Hypothalamus (tissue), 51 donors: ENCODE data around the gene SLCO1B1.
"Not testable (repeated sequence)": the region's sequence is repeated elsewhere in the genome, so short reads cannot be mapped to it uniquely, and the experiment has no call there.

ENCODE experiments used
- DNase-seq, 51 donors: peaks; one replicate each; lab custom pipeline; 2025; lab: John Stamatoyannopoulos, UW

SLCO1B1 gene, protein sequence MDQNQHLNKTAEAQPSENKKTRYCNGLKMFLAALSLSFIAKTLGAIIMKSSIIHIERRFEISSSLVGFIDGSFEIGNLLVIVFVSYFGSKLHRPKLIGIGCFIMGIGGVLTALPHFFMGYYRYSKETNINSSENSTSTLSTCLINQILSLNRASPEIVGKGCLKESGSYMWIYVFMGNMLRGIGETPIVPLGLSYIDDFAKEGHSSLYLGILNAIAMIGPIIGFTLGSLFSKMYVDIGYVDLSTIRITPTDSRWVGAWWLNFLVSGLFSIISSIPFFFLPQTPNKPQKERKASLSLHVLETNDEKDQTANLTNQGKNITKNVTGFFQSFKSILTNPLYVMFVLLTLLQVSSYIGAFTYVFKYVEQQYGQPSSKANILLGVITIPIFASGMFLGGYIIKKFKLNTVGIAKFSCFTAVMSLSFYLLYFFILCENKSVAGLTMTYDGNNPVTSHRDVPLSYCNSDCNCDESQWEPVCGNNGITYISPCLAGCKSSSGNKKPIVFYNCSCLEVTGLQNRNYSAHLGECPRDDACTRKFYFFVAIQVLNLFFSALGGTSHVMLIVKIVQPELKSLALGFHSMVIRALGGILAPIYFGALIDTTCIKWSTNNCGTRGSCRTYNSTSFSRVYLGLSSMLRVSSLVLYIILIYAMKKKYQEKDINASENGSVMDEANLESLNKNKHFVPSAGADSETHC

DNA sequence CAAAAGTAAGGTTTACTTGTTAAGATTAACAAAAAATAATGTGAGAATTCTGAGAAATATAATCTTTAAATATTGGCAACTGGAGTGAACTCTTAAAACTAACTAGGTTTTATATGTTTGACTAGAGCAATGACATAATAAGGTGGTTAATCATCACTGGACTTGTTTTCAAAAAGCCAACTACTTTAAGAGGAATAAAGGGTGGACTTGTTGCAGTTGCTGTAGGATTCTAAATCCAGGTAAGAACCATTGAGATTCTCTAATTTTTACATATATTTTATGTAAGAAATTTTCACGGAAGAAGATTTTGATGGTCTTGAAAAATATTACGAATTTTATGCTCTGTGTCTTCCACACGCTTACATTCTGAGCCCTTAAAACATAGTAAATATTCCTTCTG is at the start of gene SLCO1B1:
SLCO1B1 (plus strand) TSS at position 197 of the 400 bp plus-strand sequence. CDS start 10,381 bp downstream, outside the sequence.
- DNase-seq = no peak

DNA sequence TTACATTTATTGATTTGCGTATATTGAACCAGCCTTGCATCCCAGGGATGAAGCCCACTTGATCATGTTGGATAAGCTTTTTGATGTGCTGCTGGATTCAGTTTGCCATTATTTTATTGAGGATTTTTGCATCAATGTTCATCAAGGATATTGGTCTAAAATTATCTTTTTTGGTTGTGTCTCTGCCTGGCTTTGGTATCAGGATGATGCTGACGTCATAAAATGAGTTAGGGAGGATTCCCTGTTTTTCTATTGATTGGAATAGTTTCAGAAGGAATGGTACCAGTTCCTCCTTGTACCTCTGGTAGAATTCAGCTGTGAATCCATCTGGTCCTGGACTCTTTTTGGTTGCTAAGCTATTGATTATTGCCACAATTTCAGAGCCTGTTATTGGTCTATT is 46.2 kb upstream of the SLCO1B1 start:
- DNase-seq = not testable (repeated sequence)

DNA sequence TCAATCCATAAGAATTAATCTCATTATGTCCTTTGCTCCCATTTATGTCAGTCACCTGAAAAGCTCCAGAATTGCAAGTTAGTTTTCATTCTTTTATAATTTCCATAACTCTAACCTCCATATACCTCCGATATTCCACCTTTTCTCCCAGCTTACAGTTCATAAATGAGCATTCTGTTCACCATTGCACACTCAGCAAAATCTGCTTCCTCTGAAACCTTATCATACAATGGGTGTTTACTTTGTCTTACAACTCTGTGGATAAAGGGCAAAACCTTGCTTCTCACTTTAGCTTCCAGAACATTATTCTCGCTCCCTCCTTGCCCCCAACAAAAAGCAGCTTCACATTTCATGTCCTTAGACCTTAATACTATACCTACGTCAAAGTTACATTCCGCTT is 19.3 kb upstream of the SLCO1B1 start:
- no peak for DNase-seq

DNA sequence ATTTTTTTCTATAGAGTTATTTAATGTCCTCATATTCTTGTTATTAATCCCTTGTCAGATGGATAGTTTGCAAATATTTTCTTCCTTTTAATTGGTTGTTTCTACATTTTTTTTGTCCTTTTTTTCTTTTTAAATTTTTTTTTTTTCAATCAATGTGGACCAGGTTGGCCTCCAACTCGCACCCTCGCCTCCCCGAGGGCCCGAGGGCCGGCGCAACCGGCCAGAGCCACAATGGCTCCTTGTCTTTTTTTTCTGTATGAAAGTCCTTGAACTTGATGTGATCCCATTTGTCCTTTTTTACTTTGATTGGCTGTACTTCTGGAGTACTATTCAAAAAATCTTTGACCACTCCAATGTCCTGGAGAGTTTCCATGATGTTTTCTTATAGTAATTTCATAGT is 17.7 kb upstream of the SLCO1B1 start:
- DNase-seq = no peak

DNA sequence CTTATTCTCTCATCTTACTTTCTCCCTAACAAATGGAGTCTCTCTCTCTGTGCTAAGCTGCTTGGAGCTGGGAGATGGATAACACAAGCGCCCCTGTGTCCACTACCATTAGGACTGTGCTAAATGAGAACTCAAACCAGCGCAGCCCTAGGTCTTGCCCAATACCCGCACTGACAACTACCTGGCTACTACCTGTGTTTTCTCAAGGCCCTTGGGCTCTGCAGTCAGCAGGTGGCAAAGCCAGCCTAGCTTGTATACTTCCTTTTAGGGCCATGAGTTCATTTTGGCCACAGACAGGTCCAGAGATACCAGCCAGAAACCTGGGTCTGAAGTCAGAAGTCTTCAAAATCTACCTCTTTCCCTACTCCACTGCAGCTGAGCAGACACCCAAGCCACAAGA is 13.0 kb upstream of the SLCO1B1 start:
- DNase-seq = no peak

DNA sequence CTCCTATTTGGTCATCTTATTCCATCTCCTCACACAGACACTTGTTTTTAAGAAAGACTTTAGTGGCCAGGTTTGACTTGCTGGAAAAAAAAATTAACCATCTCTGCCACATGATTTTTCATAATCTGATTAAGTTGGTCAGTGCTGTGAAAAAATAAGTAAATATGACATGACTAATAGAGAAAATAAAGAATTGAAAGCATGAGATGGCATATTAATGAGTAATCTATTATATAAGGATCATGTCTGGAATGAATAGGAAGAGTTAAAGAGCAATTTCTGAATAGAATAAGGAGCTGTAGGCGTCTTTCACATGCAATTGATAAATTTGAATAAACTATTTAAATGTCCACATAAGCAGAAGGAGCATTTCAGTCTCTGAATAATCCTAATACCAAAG is 12.2 kb upstream of the SLCO1B1 start:
- no peak for DNase-seq

DNA sequence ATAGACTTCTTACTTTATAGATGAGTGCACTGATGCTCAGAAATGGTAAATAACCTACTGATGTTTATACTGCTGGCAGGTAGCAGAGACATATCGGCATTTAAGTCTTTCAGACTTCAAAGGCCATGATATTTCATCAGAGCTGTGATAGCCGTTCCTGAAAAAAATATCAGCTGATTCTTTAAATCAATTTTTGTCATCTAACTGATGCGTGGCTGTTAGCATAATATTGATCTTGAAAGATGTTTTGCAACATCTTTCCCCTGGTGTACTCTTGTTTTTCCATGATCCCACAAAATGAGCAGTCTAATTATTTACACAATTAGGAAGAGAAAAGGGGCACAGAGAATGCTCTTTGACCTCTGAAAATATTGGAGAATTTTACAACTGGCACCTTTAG is 1.6 kb upstream of the SLCO1B1 start:
- DNase-seq = no peak

DNA sequence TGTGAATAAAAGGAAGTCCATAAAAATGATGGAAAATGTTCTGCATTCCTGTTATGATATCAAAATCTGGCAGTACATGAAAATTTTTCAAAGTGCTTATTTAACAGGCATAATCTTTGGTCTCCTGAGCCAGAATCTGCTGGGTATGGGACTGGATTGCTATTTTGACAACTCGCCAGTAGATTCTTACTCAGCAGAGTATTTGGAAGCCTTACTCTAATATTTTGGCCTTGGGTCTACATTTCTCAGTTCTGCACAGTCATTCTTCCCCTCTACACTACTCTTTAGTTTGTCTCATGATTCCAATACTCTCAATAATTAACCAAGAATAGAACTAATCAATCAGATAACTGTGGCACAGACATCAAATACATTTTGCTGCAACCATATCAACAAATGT is 1.1 kb upstream of the SLCO1B1 start:
- no peak for DNase-seq

DNA sequence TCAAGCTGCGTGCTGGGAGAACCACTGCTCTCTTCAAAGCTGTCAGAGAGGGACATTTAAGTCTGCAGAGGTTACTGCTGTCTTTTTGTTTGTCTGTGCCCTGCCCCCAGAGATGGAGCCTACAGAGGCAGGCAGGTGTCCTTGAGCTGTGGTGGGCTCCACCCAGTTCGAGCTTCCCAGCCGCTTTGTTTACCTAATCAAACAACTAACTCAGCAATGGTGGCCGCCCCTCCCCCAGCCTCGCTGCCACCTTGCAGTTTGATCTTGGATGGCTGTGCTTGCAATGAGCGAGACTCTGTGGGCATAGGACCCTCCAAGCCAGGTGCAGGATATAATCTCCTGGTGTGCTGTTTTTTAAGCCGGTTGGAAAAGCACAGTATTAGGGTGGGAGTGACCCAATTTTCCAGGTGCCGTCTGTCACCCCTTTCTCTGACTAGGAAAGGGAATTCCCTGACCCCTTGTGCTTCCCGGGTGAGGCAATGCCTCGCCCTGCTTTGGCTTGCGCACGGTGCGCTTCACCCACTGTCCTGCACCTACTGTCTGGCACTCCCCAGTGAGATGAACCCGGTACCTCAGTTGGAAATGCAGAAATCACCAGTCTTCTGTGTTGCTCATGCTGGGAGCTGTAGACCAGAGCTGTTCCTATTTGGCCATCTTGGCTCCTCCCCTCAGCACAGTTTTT is 6.5 kb downstream of the SLCO1B1 start:
- not testable (repeated sequence) for DNase-seq

DNA sequence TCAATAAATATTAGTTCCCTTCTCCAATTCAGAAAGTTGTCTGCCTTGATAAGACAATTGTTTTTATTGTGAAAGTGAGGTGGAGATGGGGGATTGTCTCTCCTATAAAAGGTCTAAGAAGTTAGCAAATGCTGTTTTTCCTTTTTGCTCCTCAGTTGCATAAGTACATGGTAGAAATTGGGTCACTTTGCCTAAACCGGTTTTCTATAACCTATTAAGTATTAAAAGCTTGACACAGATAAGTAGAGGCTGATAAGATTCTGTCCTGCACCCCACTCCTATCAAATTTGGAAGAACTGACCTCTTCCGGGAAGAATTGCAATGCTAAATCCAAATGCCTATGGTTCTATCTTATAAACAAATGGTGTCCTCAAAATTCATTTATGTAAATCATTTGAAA is 7.0 kb downstream of the SLCO1B1 start:
- DNase-seq = no peak

DNA sequence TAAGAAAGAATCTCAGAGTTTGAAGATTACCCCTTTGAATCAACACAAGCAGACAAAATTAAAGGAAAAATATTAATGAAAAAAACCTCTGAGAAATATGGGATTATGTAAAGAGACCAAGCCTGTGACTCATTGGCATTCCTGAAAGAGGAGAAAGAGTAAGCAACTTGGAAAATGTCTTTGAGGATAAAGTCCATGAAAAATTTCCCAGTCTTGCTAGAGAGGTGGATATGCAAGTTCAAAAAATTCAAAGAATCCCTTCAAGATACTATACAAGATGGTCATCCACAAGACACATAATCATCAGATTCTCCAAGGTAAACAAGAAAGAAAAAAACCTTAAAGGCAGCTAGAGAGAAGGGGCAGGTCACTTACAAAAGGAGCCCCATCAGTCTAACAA is 13.3 kb downstream of the SLCO1B1 start:
- DNase-seq = no peak

DNA sequence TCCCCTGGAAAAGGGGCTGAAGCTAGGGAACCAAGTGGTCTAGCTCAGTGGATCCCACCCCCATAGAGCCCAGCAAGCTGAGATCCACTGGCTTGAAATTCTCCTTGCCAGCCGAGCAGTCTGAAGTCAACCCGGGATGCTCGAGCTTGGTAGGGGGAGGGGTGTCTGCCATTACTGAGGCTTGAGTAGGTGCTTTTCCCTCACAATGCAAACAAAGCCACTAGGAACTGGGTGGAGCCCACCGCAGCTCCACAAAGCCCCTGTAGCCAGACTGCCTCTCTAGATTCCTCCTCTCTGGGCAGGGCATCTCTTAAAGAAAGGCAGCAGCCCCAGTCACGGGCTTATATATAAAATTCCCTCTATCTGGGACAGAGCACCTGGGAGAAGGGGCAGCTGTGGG is 18.9 kb downstream of the SLCO1B1 start:
- not testable (repeated sequence) for DNase-seq

DNA sequence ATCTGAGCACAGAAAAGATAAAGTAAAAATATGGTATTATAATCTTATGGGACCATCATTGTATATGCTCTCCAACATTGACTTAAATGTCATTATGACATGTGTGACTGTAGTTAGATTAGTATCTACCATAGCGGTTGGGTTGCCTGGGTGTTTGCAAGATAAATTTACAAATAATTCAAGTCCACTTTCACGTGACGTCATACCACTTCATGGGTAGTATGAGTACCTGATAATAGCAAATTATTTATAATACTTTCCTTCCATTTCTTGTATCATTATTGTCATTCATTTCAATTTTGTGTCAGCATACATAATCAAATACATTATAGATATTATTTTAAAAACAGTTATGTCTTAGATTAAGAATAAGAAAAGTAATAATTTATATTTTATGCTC is 20.2 kb downstream of the SLCO1B1 start:
- no peak for DNase-seq

DNA sequence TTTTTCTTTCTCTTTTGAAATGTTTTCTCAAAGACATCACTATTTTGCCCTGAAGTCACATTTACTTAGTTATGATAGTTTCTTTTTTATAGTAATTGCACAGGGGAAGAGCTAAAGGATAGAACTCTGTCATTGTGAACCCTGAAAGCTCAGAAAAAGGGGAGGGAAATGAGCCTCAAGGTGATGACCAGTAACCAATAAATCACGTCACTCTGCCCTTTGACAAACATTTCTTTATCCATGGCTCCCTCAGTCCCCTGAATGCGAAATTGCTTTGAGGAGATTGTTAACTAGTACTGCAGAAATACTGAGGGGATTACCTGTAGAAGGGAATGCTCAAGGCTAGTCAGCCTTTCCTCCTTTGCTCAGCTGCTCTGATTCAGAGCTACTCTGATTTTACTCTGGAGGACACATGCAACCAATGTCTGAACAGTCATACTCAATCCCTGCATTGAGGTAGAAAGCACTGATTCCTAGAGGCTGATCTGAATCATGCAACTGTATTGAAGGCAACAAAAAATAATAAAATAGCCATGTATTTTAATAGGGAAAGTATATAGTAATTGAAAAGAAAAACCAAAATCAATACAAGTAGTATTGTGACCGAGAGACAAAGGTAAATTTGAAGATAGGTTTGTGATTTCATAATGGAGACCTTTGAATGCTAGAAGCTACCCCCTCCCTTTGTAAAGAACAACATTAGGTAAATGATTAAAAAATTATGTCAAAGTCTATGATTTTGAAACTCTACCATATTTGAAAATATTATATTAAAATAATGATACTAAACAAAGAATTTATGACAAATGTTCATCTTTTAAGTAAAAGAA is 24.7 kb downstream of the SLCO1B1 start:
- DNase-seq = no peak

DNA sequence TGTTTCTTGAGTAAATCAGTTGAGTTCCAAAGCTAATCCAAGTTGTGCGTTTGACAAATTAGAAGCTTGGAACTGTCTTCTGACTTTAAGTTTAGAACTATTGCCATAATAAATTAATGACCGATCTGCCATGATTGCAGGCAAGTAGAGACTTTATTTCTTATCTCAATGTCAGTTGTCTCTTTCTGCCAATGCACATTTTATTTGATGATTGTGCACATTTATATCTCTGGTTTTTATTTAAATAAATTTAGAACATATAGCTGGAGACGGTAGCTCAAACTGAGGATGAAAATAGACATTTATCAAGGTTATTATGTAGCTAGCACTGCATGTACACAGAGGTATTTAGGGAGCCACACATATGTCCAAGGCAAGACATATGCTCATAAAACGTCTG is 34.1 kb downstream of the SLCO1B1 start:
- DNase-seq = no peak

DNA sequence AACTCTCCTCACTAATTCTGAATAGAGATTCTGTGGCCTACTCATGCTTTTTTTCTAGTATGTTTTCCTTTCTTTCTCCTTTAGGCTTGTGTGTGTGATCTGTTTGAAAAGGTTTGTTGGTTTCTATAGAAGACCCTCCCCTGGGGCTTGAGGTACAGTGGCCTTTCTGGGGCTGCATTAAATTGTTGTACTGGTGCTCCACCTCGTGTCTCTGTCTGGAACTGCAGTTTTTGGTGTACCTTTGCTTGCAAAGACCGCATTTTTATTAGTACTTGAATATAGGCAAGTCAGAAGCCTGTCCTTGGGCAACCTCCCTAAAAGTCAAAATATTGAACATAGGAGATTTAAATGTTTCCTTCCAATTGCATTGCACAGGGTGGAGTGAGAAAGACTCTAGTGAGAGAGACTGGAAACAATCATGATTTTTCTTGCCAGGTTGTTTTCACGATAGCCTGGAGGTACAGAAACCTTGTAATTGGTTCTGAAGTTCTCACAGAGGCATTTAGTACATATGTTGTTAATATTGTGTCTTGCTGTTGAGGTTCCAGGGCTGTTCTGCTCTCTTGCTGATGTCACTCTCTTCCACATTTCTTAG is 39.0 kb downstream of the SLCO1B1 start:
- DNase-seq = peak in 2 of 51 donors; percentile 1 to 29

DNA sequence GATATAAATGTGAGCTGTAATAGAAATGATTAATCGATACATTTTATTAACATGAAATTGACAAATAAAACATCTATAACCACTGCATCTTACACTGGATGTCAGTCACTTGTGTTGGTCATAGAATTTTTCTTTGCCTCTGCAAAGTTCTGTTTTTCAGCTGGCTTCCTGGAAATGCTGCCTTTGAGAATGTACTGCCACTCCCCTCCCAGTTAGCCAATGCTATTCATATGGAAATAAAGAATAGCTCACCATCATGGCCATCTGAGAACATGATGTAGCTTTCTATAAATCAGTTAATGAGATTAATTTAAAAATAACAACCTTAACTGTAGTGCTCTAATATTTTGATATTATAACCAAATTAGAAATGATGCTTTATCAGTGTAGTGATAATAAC is 41.1 kb downstream of the SLCO1B1 start:
- no peak for DNase-seq

DNA sequence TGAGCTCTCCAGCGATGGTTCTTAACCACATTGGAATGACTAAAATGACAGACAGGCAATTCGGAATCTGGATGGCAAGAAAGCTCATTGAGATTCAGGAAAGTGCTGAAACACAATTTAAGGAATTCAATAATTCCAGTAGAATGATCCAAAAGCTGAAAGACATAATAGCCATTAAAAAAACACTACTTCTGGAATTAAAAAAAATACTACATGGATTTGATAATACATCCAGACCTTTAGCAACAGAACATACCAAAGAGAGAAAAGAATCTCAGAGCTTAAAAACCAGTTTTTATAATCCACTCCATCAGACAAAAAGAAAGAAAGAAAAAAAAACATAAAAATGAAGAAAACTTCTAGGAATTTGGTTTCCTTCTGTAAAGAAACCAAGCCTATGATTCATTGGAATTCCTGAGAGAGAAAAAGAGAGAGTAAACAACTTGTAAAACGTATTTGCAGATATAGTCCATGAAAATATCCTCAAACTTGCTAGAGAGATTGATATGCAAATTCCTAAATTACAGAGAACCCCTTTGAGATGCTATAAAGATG is 52.8 kb downstream of the SLCO1B1 start:
- DNase-seq = no peak

DNA sequence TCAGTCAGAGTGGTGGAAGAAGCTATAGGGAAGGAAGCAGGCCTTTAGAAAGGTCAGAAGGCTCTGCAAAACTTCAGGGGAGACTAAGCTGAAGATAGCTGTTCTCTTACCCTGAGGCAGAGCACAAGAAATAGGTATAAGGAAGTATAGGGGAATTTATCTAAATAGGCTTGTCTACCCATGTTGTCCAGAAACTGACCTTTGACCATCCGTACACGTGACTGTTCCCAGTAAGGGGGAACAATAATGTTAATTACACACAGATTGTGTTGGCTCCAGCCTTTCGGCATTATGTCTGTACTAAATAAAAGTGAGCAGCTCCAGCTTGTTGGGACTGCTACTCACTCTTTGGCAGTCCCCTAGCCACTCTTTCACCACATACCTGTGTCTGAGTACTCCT is 59.0 kb downstream of the SLCO1B1 start:
- DNase-seq = no peak

DNA sequence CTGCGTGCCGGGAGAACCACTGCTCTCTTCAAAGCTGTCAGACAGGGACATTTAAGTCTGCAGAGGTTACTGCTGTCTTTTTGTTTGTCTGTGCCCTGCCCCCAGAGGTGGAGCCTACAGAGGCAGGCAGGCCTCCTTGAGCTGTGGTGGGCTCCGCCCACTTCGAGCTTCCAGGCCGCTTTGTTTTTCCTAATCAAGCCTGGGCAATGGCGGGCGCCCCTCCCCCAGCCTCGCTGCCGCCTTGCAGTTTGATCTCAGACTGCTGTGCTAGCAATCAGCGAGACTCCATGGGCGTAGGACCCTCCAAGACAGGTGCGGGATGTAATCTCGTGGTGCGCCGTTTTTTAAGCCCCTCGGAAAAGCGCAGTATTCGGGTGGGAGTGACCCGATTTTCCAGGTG is 83.4 kb downstream of the SLCO1B1 start:
- not testable (repeated sequence) for DNase-seq
